HG03460 (cell line): Measurements from ENCODE around the gene MYO10.
"Not testable (repeated sequence)": the region's sequence is repeated elsewhere in the genome, so short reads cannot be mapped to it uniquely, and the experiment has no call there.

ENCODE experiments used
- ATAC-seq: cut with Tn5 transposase; IDR thresholded peaks from one replicate; pipeline ENCODE4 v1.9.1; 2021; ENCODE audit not compliant: unreplicated experiment

The MYO10 gene

DNA sequence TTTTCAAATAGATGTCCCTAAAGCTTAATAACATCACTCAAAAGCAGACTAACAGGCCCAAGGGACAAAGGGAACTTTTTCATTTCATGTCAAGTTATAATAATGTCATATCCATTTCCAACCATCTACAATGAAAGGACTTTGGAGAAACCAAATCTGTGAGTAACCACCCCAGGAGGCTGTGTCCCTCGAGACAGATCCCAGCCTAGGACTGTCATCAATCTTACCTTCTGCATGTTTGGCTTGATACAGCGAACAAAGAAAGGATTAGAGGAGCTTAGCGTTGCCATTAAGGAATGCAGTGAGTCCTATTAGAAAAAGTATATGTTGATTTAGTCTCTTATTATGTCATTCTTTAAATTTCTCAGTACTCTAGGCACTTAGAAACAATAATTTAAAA lies 181.5 kb downstream of the MYO10 start:
- no peak for ATAC-seq

DNA sequence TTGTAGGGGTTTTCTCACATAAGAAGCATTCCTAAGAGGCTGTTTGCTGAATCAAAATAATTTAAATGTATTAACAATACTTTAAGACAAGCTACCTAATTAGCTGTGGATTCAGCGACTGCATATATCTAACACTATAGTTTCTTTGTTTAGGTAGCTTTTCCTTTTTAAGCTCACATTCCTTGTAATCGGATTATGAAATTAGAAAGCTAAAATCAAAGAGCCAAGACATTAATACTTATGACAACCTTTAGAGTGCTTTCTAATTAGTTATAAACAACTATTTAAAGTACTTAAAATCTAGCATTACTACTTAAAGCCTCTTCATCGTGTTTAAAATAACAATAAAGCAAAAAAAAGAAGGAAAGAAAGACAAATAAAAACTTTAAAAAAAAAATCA lies 182.0 kb downstream of the MYO10 start:
- ATAC-seq: no peak

DNA sequence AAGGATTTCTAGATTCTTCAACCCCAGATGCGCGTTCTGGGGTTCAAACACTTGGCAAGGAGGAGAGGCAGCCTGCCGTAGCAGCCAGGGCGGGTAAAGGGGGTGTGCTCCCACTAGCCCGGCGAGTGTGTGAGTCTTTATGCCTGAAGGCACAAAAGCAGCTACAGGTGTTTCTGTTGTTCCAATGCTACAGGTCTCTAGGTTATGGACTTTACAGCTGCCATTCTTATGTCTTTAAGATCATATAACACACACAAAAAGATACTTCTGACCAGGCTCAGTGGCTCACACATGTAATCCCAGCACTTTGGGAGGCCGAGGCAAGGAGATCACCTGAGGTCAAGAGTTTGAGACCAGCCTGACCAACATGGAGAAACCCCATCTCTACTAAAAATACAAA lies 185.6 kb downstream of the MYO10 start:
- no peak for ATAC-seq

DNA sequence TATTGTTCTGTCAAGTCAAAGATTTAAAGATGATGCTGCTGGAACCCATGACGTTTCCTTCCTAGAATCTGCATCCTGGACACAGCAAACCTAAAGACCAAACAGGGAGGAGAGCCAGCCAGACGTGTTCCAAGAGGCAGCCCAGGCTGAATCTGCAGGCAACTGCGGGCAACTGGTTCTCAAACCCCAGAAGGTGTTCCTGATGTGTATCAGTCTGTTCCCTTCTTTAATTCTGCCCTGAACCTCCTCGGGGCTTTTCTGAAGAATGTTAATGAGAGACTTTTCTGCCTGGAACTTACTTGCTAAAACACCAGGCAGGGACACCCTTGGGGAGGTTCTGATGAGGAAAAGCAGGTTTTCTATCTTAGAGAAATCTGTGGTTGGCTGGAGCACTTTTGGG lies 186.5 kb downstream of the MYO10 start:
- no peak for ATAC-seq

DNA sequence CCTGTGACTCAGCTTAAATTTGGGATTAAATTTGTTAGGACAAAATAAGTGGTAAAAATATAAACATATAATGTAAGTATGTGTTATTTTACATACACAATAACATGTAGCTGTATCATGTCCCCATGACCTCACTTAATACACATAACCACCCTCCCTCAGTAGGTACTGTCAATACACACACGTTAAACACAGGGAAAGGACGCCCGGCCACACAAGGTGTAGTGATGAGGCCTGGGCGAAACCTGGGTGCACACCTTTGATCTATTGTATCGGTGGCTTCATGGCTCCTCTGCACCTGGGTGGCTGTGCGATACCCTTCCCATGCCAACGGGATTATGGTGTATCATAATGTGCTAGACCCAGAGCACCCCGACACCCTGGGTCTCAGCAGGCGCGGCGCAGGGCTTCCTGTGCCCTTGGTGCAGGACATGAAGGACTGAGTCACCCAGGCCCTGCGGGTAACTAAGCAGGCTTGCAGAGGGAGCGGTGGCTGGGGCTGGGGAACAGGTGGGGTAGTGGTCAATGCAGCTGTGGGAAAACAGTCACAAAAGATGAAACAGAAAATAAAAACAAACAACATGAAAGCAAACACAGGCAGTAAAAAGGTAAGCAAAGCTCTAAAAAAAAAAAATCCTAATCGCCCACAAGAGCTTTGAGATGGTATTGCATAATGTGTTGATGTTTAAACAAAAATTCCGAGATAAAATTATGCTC lies 191.8 kb downstream of the MYO10 start:
- ATAC-seq: no peak

DNA sequence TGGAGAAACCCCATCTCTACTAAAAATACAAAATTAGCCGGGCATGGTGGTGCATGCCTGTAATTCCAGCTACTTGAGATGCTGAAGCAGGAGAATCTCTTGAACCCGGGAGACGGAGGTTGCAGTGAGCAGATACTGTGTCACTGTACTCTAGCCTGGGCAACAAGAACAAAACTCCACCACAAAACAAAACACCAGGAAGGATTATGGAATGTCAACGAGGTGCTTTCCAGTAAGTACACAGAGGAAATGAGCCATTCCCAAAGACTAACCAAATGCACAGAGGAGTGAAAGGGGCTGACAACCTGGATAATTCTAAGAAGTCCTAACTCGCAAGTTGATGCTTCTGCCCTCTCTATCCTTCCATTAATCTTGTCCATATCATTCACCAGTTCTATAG lies 193.2 kb downstream of the MYO10 start:
- ATAC-seq: no peak

DNA sequence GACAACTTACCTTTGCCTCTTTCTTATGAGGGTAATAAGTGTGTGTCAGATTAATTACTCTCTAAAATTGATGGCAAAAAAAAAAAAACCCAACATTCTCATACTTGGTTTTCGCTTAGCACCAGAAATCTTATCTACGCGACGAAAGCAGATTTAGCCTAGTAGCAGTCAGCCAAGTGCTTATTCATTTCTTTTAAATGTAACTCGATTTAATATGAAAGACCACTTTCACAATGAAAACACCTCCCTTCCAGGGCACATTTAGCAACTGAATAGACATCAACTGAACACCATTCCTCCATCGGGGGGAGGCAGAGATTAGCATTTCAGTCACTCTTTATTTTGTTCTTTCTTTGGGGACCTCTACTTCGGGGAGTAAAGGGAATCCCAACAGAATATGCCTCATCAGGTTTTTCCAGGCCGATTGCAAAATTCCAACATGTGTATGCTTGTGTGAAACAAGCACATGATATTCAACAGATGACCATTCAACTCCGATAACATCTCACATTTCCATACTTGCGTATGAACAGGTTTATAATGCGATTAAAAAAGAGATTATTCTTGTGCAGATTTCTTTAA lies 195.2 kb downstream of the MYO10 start:
- ATAC-seq: no peak

DNA sequence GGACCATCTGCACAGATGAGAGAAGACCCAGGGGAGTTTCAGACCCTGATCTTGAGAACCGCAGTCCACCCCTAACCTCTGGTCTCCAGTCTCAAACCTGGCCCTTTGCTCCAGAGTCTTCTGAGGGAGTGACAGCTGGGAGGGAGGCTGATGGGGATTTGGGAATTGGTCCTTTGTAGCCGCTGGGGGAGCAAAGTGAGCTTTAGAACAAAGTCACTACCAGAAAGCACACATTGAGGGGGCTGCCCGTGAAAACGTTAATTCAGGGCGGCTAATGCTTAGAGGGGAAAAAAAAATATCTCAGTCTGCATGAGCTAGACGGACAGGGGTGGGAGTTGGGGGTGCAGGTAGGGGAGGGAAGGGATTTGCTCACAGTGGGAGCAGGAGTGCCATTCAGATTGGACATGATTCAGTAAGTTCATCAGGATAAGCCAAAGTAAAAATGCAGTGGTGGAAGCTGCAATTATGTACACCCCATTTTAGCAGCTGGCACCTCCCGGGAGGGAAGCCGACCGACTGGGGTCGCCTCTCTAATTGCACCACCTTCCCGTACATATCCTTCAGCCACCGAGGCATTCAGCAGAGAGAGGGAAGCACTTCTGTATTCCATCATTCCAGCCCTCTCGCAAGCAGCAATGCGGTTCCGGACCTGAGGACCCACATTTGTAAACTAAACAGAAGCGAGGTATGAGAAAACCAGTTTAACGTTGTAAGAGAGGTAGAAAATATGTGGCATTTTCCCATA lies 195.8 kb downstream of the MYO10 start:
- no peak for ATAC-seq

DNA sequence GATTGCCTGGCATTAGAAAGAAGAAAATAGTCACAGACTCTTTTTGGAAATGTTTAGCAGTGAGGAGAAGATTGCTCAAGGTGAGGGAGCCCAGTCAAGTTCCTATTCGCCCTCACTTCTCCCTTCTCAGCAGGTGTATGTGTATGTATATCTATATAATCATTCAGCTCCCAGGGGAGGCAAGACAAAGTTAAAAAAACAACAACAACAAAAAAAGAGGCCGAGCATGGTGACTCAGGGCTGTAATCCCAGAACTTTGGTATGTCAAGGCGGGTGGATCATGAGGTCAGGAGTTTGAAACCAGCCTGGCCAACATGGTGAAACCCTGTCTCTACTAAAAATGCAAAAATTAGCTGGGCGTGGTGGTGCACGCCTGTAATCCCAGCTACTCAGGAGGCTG lies 197.7 kb downstream of the MYO10 start:
- not testable (repeated sequence) for ATAC-seq

DNA sequence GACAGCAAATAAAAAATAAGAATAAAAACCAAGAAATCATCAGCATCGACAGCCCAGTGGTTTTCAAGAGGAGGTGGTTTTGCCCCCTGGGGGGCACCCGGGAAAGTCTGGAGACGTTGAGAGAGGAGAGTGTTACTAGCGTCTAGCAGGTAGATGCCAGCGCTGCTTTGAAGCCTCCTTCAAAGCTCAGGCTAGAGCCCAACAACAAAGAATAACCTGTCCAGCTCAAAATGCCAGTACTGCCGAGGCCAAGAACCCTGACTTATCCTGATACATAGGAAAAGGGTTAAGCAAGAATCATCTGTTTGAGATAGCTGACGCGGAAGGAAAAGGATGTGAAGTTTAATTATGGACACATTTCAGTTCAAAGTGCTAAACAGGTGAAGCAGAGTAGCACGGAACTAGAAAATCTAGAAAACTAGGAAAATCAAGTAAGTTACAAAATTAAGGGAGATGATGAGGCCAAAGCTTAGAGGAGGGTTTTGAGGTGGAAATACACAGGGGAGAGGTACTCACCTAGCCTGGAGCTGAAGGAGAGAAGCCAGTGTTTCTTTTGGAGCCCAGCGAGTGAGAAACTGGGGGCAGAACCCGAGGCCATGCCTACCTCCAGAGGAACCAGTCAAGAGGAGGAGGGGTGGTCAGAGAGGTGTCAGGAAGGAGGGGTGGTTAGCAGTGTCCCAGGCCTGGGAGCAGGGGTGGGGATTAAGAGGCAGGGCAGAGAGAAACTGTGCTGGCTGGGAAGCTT lies 198.3 kb downstream of the MYO10 start:
- ATAC-seq: no peak

DNA sequence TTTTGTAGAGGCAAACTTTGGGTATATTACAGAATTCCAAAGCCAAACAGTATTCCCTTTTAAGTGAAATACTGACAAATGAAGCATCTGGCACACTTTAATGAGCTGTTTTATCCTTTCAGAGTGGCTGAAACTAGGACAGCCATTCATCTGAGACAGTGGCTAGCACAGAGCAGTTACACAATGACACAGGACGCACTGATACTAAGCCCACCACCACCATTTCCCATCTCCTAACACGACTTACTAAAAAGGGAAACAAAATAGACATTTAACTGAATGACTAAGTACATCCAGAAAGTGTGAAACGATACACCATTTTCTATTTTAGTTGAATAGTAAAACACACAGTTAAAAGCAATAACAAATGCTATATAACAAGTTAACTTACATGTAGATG lies 198.9 kb downstream of the MYO10 start:
- ATAC-seq: no peak

DNA sequence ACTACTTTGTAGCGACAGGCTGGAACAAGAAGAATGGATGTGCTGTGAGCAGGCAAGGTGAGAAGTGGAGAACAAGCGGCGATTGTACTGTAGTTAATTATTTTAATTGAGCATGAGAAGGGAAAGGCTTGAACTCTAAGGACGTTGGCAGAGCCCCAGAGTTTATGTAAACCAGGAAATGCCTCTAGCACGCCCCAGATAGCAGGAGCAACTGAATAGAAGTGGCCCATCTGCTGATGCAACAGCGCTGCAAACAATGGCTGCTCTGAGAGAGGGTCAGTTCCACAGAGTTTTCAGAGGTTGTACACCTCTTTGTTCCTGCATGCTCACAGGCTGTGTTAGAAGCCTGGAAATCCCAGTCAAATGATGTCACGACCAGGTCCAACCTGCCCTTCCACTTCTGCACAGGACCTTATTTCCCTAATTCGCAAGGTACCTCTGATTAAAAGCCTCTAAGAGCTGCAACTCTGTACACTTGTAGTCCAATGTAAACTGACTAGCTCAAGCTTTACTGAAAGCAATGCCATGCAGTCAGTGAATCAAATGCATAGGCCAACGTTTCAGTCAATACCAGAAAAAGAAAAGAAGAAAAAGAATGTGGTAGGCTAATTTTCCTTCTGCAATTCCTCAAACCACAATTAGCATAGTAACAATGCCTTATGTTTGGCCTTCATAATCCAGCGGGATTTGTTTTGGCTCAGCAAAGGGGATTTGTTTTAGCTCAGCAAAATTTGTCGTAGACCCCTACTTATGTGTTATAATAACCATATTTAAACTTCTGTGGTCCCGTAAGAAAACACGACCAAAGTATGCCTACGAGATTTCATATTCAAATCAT lies 199.7 kb downstream of the MYO10 start:
- ATAC-seq: no peak

DNA sequence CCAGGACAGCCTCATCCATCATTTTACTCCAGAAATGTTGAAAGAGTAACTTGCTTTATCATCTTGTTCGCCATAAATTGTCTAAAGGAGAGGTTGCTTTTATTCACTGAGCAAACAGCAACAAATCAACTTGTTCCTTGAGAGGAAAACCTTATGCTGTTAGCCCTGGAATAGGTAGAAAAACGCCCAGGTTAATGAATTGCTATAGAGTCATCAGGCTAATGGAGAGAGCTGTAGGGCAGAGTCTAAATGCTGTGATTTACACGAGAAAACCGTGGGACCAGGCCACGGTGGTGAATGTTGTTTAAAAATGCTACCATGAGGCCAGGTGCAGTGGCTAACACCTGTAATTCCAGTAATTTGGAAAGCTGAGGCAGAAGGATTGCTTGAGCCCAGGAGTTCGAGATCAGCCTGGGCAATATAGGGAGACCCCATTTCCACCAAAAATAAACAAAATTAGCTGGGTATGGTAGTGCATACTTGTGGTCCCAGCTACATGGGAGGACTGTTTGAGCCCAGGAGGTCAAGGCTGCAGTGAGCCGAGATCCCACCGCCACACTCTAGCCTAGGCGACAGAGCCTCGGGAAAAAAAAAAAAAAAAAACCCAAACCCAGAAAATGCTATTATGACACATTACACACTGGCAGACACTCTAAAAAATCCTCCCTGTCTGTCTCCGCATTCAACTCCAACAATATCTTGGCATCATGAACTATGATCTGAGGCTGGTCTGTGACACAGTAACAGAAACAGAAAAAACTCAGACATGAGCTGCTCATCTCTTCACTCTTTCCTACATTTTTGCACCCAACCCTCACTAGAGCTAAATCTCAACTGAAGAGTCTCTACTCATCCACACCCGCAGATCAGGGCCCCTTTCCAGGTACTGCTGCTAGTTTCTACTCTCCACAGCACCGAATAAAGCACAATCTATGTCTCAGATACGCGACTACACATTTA lies 200.7 kb downstream of the MYO10 start:
- no peak for ATAC-seq

DNA sequence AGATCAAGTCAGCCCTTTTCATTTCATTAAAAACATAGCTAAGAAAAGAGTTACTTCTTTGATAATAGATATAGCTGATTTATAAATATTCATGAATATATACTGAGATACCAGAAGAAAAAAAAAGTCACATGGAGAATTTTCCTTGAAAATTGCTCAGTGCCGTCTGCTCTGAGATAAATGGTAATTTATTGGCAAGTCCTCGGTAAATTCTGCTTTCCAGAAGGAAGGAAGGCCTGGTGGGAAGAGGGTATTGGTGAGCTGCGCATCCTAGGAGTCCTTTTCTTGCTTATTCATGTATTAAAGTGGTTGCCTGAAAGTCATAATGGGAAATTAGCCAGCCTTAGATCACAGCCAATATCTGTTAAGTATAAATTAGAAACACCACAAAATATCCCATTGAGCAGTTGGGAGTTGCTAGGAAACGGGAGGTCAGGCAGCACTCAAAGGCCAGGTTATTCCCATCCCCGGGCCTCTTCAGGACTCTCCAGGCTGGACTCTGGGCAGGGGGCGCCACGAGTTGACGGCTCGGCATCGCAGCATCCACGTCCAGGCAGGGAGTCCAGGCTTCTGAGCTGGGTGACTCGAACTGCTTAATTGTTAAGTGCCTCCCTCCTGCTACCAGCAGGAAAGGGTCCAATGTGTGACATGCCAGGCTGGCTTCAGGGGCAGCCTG lies 202.6 kb downstream of the MYO10 start:
- ATAC-seq: no peak

DNA sequence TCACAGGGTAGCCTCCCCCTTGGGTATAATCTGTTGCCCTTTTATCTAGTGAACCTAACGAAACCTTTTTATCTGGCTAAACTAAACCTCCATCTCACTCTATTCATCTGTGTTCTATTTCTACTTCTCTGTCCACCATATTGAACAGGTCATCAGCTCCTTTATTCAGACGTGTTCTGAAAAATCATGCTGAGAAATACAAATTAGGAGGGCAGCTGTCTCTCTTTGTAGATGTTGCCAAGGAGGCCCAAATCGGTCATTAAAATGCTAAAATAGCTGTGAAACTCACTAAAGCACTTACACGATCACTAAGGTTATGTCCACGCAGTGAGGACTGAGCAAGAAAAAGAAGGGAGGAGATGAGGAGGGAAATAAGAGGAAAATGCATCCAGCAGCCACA lies 203.7 kb downstream of the MYO10 start:
- ATAC-seq: no peak

DNA sequence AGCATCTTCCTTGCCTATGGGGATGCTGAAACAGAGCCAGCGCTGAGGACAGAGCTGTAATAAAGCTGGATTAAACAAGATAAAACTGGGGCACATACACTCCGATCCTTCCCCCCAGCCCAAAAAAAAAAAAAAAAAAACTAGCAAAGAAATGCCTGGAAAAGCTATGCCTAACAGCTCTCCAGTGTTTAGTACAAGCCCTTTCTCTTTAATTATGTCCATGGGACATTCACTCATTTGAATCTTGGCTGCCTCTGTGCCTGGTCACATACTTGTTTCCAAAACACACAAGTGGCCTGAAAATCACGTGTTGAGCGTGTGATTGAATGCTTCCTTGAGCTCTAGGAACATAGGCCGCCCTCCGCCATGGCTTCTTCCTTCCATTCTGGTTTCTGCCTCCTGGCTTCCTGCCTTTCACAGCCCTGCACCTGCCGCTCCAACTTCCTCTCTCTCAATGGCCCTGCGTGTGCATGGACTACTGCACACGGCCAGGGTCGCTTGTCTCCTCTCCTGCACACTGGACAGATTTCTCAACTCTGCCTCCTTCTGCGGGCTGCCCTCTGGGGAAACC lies 208.2 kb downstream of the MYO10 start:
- no peak for ATAC-seq

DNA sequence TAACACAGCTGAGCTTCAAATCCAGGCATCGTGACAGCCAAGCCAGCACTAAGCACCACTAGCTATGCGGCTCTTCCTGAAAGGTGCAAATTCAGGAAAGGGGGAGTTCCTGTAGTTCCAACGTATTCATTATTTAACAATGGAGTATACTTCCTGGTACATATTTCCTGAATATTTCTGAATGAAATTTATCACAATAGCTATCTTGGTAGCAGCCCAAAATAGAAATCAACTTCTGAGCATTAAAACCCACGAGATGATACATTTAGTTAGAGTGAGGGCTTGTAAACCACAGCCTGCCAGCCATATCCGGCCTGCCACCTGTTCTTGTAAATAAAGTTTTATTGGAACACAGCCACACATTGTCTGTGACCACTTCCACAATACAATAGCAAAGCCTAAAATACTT lies 209.5 kb downstream of the MYO10 start:
- no peak for ATAC-seq

DNA sequence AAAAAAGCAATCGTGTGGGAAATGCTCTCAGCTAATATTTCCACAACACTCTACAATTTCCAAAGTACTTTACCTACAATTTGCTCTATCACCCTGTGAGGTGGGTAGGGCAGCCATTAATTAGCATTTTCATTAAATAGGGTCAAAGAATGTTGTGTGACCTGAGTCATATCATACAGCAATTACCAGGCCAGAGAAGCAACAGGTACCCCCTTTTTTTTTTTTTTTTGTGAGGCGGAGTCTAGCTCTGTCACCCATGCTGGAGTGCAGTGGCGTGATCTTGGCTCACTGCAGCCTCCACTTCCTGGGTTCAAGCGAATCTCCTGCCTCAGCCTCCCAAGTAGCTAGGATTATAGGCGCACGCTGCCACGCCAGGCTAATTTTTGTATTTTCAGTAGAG lies 210.5 kb downstream of the MYO10 start:
- no peak for ATAC-seq

DNA sequence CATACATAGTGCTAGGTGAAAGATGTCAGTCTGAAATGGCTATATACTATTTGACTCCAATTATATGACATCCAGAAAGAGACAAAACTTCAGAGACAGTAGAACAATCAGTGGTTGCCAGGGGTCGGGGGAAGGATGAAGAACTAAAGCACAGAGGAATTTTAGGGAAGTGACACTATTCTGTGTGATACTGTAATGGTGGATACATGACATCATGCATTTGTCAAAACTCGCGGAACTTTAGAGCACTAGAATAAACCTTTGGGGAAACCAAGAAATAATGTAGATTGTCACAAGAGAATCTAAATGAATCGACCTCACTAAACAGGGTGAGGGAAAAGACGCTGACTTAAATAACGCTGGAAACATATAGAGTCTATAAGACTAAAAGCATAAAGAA lies 212.3 kb downstream of the MYO10 start:
- ATAC-seq: no peak
